HepG2 (cell line): Measurements from ENCODE around the gene STAT1. TPM values are rescaled to one million over a fixed set of nuclear protein-coding genes. Genes with fewer than 3 reads are reported as not detected.

Experiments used
- ARID3A ChIP-seq: IDR thresholded peaks from 2 replicates; pipeline ENCODE4 v1.6.1; 2012; ENCODE audit warnings: low read depth, low read length, improper control_type of control experiment
- ATF4 ChIP-seq, 2 experiments: fragments of 450-650 bp in 1 of 2; sonication (generic) in 1 of 2; formaldehyde crosslinking; IDR thresholded peaks; 2 replicates each; pipeline versions ENCODE4 v1.5.0 to v1.8.0; 2020 to 2022; ENCODE audit warnings: mild to moderate bottlenecking in 1 of 2, missing genetic modification reagents in 1 of 2
- BHLHE40 ChIP-seq: IDR thresholded peaks from 2 replicates; pipeline ENCODE4 v1.6.1; 2011; ENCODE audit warnings: low read length, improper control_type of control experiment
- CREM ChIP-seq, 2 experiments: sonication (generic) in 1 of 2; formaldehyde crosslinking in 1 of 2; IDR thresholded peaks; 2 replicates each; pipeline versions ENCODE4 v1.4.0 to v1.6.1; 2016 to 2020; ENCODE audit warnings: antibody characterized with exemption in 1 of 2, mild to moderate bottlenecking in 1 of 2, missing genetic modification reagents in 1 of 2
- HBP1 ChIP-seq: IDR thresholded peaks from 2 replicates; pipeline ENCODE4 v1.6.1; 2016; ENCODE audit warnings: low read depth, control low read depth
- MAX ChIP-seq: IDR thresholded peaks from 2 replicates; pipeline ENCODE4 v1.6.1; 2012; ENCODE audit warnings: inconsistent platforms
- ZNF230 ChIP-seq: sonication (generic); formaldehyde crosslinking; IDR thresholded peaks from 2 replicates; pipeline ENCODE4 v1.4.0; 2020; ENCODE audit warnings: mild to moderate bottlenecking, missing genetic modification reagents
- ZNF318 ChIP-seq: sonication (generic); formaldehyde crosslinking; IDR thresholded peaks from 2 replicates; pipeline ENCODE4 v1.4.0; 2020; ENCODE audit warnings: mild to moderate bottlenecking, missing genetic modification reagents
- ZNF350 ChIP-seq: sonication (generic); formaldehyde crosslinking; IDR thresholded peaks from 2 replicates; pipeline ENCODE4 v1.4.0; 2020; ENCODE audit warnings: mild to moderate bottlenecking, low read depth, missing genetic modification reagents, borderline replicate concordance
- ZNF446 ChIP-seq: sonication (generic); formaldehyde crosslinking; IDR thresholded peaks from 2 replicates; pipeline ENCODE4 v1.5.0; 2020; ENCODE audit warnings: mild to moderate bottlenecking, missing genetic modification reagents
- ZNF543 ChIP-seq: sonication (generic); formaldehyde crosslinking; IDR thresholded peaks from 2 replicates; pipeline ENCODE4 v1.4.0; 2020; ENCODE audit warnings: mild to moderate bottlenecking, missing genetic modification reagents
- polyA plus RNA-seq, 8 experiments: library from polyadenylated mRNA; depleted of rRNA in 3 of 8; stranded (reverse) in 7 of 8; unstranded in 1 of 8; fragments of >200 nt; fragmentation: Illumina TruSeq in 4 of 8; extraction: Trizol in 4 of 8; gene quantifications; 2 replicates each; pipeline versions ENCODE4 v1.2.1 to v1.2.3, GENCODE V29; 2011 to 2016; ENCODE audit warnings: low read depth in 4 of 8, missing spikeins in 1 of 8, mixed read lengths in 1 of 8; ENCODE audit not compliant: insufficient read depth in 1 of 8
- total RNA-seq, 5 experiments: library from RNA; depleted of rRNA; stranded (reverse); fragments of >200 nt; fragmentation: Illumina TruSeq; extraction: Trizol; gene quantifications; 2 replicates each; pipeline ENCODE4 v1.2.3, GENCODE V29; 2016; ENCODE audit warnings: low read depth in 1 of 5

The STAT1 gene
- total and polyA plus RNA-seq, 2 of the 13 experiments (the other 11 are each of a cell fraction or from before 2014, with no cell fraction given) = 21.8 to 59.6 TPM

- TF ChIP-seq ARID3A = no peak
- no peak for TF ChIP-seq MAX
- peak; percentile 90; the same call in 1 of the 2 replicates for TF ChIP-seq ZNF230 (CRISPR knock-in tag)
- no peak for TF ChIP-seq ZNF543
- TF ChIP-seq HBP1 (CRISPR knock-in tag) = peak; percentile 73; the same call in 1 of the 2 replicates
- TF ChIP-seq ZNF446 (CRISPR knock-in tag) = peak; percentile 2; the same call in 1 of the 2 replicates
- TF ChIP-seq ATF4 (CRISPR knock-in tag; IDR thresholded peaks at IDR 0.05) = no peak
- TF ChIP-seq BHLHE40 = peak; percentile 37; the same call in 1 of the 2 replicates
- peak; percentile 71; the same call in 1 of the 2 replicates for TF ChIP-seq ZNF350
- TF ChIP-seq CREM (IDR thresholded peaks at IDR 0.05) = peak; percentile 18; the same call in 1 of the 2 replicates
- TF ChIP-seq CREM (CRISPR knock-in tag; IDR thresholded peaks at IDR 0.05) = no peak
- peak; percentile 74; the same call in 1 of the 2 replicates for TF ChIP-seq ZNF318 (CRISPR knock-in tag)
Measured at GRCh38 chr2:191020742-191021381, 6.9 kb upstream of the STAT1 start (continued).
